PFSK-1 (cell line): ENCODE results near the gene CTH. TPM values are rescaled to one million over a fixed set of nuclear protein-coding genes. Genes with fewer than 3 reads are reported as not detected.
A peak's percentile ranks its signal among the peaks of the same experiment; 100 is the strongest.

ENCODE experiments used
- FOXP2 ChIP-seq: optimal IDR thresholded peaks from 2 replicates; pipeline ENCODE3; 2011; ENCODE audit warnings: borderline replicate concordance, control low read depth, inconsistent platforms; ENCODE audit not compliant: insufficient read depth; ENCODE audit errors: extremely low read length, extremely low read depth
- POLR2AphosphoS5 ChIP-seq: IDR thresholded peaks from 2 replicates; pipeline ENCODE4 v1.6.1; 2012; ENCODE audit warnings: low read depth, mild to moderate bottlenecking, control low read depth, low read length, moderate library complexity
- SIN3A ChIP-seq: IDR thresholded peaks from 2 replicates; pipeline ENCODE4 v1.6.1; 2012; ENCODE audit warnings: mild to moderate bottlenecking, low read length, moderate library complexity, borderline replicate concordance; ENCODE audit not compliant: insufficient read depth
- TAF1 ChIP-seq: IDR thresholded peaks from 2 replicates; pipeline ENCODE4 v1.6.1; 2012; ENCODE audit warnings: low read length, control low read depth, borderline replicate concordance; ENCODE audit not compliant: insufficient read depth
- polyA plus RNA-seq: library from polyadenylated mRNA; unstranded; fragments of >200 nt; gene quantifications from one replicate; pipeline ENCODE4 v1.2.1, GENCODE V29; 2012; ENCODE audit warnings: low read depth, missing spikeins; ENCODE audit not compliant: insufficient read length
- TF ChIP-seq, protein P1 (sequence below), 2 experiments: IDR thresholded peaks; 2 replicates each; pipeline versions ENCODE4 v1.6.1 to v1.8.0; 2011 to 2012; ENCODE audit warnings: low read depth in 2 of 2, low read length in 2 of 2, control low read depth in 1 of 2, inconsistent platforms in 1 of 2, mild to moderate bottlenecking in 1 of 2, moderate library complexity in 1 of 2; ENCODE audit not compliant: insufficient read depth in 1 of 2

The CTH gene
- 70.7 TPM for polyA plus RNA-seq

DNA sequence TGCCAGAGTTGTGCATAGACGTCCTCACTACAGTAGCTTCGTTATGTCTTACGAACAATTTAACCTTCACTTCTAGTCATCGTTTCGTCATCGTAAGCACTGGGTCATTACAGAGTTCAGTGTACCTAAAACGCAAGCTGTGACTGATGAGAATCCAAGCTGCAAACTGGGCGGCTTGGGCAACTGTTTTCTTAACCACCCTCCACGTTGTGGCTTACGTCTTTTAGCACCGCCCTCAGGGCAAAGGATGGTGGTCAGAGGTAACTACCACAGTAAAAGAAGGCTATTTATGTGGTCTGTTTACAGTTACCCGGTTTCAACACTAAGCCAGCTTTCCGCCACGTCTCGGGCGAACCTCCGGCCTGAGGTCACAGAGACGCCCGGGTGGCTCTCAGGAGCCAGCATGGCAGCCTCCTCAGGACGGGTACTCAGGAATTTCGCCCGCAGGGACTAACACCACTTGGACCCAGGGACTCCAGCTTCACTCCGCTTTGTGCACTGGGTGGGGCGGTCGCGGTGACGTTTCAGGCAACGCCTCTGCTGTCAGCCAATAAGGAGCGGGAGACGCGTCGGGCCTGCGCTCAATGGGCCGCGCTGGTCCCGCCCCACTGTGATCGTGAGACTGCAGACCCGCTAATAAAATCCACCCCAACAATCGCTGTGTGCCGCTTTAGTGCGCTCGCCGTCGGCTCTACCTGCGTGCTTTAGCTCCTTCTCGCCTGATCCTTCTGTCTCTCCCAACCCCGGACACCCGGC, at the start of gene CTH:
CTH (plus strand) TSS at position 665 of the 756 bp plus-strand sequence. CDS start 148 bp downstream, outside the sequence.
- TF ChIP-seq TAF1: peak; percentile 86; the same call in 1 of the 2 replicates
- TF ChIP-seq POLR2AphosphoS5: peak; percentile 98
- TF ChIP-seq, protein P1, sequence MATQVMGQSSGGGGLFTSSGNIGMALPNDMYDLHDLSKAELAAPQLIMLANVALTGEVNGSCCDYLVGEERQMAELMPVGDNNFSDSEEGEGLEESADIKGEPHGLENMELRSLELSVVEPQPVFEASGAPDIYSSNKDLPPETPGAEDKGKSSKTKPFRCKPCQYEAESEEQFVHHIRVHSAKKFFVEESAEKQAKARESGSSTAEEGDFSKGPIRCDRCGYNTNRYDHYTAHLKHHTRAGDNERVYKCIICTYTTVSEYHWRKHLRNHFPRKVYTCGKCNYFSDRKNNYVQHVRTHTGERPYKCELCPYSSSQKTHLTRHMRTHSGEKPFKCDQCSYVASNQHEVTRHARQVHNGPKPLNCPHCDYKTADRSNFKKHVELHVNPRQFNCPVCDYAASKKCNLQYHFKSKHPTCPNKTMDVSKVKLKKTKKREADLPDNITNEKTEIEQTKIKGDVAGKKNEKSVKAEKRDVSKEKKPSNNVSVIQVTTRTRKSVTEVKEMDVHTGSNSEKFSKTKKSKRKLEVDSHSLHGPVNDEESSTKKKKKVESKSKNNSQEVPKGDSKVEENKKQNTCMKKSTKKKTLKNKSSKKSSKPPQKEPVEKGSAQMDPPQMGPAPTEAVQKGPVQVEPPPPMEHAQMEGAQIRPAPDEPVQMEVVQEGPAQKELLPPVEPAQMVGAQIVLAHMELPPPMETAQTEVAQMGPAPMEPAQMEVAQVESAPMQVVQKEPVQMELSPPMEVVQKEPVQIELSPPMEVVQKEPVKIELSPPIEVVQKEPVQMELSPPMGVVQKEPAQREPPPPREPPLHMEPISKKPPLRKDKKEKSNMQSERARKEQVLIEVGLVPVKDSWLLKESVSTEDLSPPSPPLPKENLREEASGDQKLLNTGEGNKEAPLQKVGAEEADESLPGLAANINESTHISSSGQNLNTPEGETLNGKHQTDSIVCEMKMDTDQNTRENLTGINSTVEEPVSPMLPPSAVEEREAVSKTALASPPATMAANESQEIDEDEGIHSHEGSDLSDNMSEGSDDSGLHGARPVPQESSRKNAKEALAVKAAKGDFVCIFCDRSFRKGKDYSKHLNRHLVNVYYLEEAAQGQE (IDR thresholded peaks at IDR 0.05; ENCODE audit: insufficient read depth in 1 of 2, low read depth in 2 of 2, low read length in 2 of 2): no peak
- TF ChIP-seq FOXP2: peak; percentile 88
- TF ChIP-seq SIN3A: peak; percentile 89; the same call in 1 of the 2 replicates

DNA sequence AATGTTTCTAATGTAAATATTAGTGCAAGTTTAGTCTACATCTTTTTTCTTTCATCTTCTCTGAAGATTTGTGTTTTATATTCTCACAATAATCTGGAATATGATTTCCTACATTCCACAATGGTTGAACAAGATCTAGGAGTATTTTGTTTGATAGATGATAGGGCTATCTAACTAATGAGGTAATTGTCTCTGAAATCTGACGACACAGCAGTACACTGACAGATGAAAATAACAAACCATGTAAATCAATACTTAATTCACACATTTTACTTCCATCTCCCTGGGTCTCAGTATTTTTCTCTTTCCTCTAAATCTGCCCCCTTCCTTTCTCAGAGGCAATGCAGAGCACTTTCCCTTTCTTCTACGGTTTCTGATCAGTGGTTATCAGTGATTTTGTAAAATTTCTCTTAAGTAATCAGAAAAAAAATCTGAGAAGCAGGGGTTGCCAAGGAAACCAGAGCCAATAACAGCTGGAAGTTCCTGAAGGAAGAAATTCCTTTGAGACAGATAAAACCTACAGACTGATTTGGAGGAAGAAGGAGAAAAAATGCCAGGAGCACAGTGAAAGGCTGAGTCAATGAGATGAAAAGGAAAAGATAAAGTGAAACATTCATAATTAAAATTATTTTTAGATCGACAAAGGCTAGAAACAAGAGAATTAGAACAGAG, 49.2 kb upstream of the CTH start:
- no peak for TF ChIP-seq POLR2AphosphoS5
- TF ChIP-seq, protein P1 (IDR thresholded peaks at IDR 0.05; ENCODE audit: insufficient read depth in 1 of 2, low read depth in 2 of 2, low read length in 2 of 2): no peak

DNA sequence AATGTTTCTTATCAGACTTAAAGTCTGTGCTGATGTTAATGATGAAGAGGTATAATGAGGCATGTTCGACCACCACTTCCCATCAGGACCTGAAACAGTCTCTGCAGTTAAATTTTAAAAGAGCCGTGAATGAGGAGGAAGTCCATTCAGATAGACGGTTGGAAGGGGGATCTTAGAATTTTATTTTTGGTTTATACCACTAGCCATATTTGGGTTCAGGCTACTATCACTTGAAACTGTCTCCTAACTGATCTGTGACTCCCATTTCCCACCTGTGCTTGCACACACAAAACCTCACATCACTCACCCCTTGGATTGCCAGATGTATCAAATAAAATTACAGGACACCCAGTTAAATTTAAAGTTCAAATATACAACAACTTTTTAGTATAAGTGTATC, 46.6 kb upstream of the CTH start:
- TF ChIP-seq TAF1 (no peak), FOXP2 (no peak), SIN3A (no peak), POLR2AphosphoS5 (no peak)
- TF ChIP-seq, protein P1 (IDR thresholded peaks at IDR 0.05; ENCODE audit: insufficient read depth in 1 of 2, low read depth in 2 of 2, low read length in 2 of 2): no peak

DNA sequence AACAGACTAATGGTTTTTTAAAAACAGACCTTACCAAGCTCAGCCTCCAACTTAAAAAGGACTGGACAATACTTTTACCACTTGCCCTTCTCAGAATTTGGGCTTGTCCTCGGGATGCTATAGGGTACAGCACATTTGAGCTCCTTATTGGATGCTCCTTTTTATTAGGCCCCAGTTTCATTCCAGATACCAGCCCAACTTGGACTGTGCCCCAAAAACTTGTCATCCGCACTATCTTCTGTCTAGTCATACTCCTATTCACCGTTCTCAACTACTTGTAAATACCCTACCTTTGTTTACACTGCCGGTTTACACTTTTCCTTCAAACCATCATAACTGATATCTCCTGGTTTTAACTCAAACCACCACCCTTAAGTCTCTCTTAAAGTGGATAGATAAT, 38.6 kb upstream of the CTH start:
- TF ChIP-seq POLR2AphosphoS5: no peak
- TF ChIP-seq FOXP2: no peak
- no peak for TF ChIP-seq TAF1
- TF ChIP-seq, protein P1 (IDR thresholded peaks at IDR 0.05; ENCODE audit: insufficient read depth in 1 of 2, low read depth in 2 of 2, low read length in 2 of 2): no peak
- TF ChIP-seq SIN3A: no peak
